GM12878 (cell line): ENCODE data around the gene UNCX.

Experiments used
- CBX3 ChIP-seq: fragments of 200-600 bp; sonication (generic); IDR thresholded peaks from 2 replicates; pipeline ENCODE4 v1.6.1; 2016; ENCODE audit warnings: low read depth, borderline replicate concordance
- EZH2 ChIP-seq: IDR thresholded peaks from 2 replicates; pipeline ENCODE4 v1.6.1; 2012; ENCODE audit warnings: low read depth, mild to moderate bottlenecking, control low read depth, inconsistent platforms, low read length, borderline replicate concordance; ENCODE audit not compliant: control insufficient read depth
- POLR2AphosphoS5 ChIP-seq: IDR thresholded peaks from 2 replicates; pipeline ENCODE4 v1.6.1; 2011; ENCODE audit warnings: mild to moderate bottlenecking, low read length, inconsistent platforms
- TF ChIP-seq, protein P1 (sequence below): IDR thresholded peaks from 2 replicates; pipeline ENCODE4 v1.6.1; 2012; ENCODE audit warnings: low read depth, low read length, improper control_type of control experiment
- TF ChIP-seq, protein P2 (sequence below): fragments of 450-650 bp; IDR thresholded peaks from 2 replicates; pipeline ENCODE4 v1.6.1; 2017; ENCODE audit warnings: mild to moderate bottlenecking, low read depth, inconsistent platforms; ENCODE audit not compliant: poor library complexity, severe bottlenecking

DNA sequence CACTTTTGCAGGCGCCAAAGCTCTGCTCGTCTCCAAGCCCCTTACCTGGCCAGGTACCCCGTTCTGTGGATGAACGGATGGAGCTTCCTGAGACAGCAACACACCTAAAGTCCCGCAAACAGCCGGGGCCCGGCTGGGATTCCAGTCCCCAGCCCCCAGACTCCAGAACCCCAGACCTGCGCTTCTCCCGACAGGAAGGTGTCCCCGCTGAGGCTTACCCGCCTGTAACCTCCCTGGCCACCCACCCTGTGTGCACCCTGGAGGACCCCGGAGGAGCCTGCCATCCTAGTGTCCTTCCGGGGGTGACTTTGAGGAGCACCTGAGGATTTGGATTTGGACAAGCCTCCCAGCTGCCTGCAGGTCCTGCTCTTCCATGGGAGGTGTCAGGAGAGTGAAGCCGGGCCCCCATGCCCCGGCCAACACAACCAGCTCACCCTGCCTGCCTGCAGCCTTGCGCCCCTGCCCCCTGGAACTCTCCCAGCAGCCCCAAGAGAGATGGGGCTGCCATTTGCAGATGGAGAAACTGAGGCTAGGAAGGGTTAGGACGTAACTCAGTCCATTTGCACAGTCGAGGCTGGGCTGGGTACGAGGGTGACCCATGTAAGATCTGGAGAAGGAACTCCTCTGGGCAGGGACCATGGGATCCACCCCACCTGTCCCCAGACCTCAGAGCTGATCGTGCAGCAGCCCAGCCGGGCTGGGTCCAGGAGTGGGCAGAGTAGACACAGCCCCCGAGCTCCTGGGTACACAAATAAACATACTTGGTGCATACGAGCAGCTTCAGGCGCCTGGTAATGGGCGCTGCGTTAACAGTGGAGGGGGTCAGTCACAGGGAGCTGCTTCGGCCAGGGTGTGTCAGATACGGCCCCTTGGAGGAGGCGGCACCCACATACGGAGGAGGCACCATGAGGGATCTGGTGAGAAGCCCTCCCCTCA, 31.9 kb downstream of the UNCX start:
- TF ChIP-seq, protein P1, sequence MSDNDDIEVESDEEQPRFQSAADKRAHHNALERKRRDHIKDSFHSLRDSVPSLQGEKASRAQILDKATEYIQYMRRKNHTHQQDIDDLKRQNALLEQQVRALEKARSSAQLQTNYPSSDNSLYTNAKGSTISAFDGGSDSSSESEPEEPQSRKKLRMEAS, result no peak
- TF ChIP-seq, protein P2, sequence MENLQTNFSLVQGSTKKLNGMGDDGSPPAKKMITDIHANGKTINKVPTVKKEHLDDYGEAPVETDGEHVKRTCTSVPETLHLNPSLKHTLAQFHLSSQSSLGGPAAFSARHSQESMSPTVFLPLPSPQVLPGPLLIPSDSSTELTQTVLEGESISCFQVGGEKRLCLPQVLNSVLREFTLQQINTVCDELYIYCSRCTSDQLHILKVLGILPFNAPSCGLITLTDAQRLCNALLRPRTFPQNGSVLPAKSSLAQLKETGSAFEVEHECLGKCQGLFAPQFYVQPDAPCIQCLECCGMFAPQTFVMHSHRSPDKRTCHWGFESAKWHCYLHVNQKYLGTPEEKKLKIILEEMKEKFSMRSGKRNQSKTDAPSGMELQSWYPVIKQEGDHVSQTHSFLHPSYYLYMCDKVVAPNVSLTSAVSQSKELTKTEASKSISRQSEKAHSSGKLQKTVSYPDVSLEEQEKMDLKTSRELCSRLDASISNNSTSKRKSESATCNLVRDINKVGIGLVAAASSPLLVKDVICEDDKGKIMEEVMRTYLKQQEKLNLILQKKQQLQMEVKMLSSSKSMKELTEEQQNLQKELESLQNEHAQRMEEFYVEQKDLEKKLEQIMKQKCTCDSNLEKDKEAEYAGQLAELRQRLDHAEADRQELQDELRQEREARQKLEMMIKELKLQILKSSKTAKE, result no peak
- TF ChIP-seq EZH2 (no peak), CBX3 (no peak), POLR2AphosphoS5 (no peak)
